ENCODE data around the gene CA4.
"Not testable (repeated sequence)": the region's sequence is repeated elsewhere in the genome, so short reads cannot be mapped to it uniquely, and the experiment has no call there.

DNA sequence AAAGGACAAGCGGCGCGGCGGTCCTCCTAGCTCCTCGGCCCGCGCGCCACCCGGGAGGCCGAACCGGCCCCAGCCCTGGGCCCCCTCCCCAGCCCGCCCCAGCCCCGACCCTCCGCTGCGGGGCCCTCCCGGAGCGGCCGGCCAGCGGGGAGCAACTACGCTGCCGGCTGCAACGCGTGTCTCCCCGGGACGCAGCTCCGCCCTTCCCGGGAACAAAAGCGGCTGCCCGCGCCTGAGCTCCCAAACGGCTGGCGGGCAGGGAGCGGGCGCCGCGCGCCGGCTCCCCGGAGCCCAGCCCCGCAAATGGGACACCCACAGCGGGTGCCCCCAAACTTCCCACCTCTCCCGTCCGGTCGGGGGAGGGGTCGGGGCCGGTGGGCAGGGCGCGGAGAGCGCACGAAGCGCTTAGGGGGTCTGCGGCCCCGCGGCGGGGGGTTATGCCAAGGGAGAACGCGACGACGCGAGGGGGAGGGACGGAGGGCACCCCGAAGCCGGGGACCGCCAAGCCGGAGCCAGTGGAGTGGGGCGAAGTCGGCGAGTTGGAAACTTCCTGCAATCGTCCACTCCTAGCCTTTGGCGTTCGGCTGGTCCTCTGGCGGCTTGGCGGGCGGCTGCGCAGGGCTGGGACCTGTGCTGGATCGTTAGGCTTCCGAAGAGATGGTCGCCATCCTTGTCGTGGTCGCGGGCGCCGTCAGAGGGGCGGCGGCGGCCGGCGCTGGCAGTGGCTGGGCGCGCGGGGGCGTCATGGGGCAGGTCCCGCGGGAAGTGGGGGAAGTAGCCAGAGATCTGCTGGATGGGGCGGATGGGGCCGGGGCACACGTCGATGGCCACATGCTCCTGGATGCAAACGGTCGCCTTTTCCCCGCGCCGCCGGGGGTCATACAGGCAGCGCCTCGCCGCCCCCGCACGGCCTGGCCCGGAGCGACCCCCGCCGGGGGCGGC, 29.7 kb upstream of the CA4 start:
- TF ChIP-seq POLR2A, CTCF (IDR thresholded peaks at IDR 0.05): not testable (repeated sequence)
